Esophagus (tissue), 2 donors: ENCODE data around the gene ZNF398. TPM values are rescaled to one million over a fixed set of nuclear protein-coding genes. Genes with fewer than 3 reads are reported as not detected.

ENCODE experiments used
- H3K27ac ChIP-seq, 2 donors: one replicate each; pipeline ENCODE4 v1.5.1; 2013; ENCODE audit warnings: low read depth in 2 of 2, mild to moderate bottlenecking in 2 of 2, inconsistent platforms in 1 of 2, low read length in 1 of 2, moderate library complexity in 1 of 2
- H3K27me3 ChIP-seq, 2 donors: one replicate each; pipeline ENCODE4 v1.6.1; 2013; ENCODE audit warnings: low read length in 2 of 2, control low read depth in 1 of 2, mild to moderate bottlenecking in 1 of 2; ENCODE audit not compliant: insufficient read depth in 2 of 2, control insufficient read depth in 1 of 2
- H3K36me3 ChIP-seq, 2 donors: one replicate each; pipeline ENCODE4 v1.6.1; 2013; ENCODE audit warnings: low read length in 1 of 2; ENCODE audit not compliant: control insufficient read depth in 2 of 2, insufficient read depth in 2 of 2
- H3K4me1 ChIP-seq, 2 donors: one replicate each; pipeline ENCODE4 v1.6.1; 2013; ENCODE audit warnings: low read length in 1 of 2; ENCODE audit not compliant: control insufficient read depth in 2 of 2, insufficient read depth in 2 of 2
- H3K4me3 ChIP-seq, 2 donors: one replicate each; pipeline ENCODE4 v1.5.1; 2013; ENCODE audit warnings: low read length in 2 of 2, mild to moderate bottlenecking in 2 of 2, low read depth in 1 of 2, moderate library complexity in 1 of 2
- H3K9me3 ChIP-seq, 2 donors: one replicate each; pipeline ENCODE4 v1.6.1; 2013; ENCODE audit warnings: mild to moderate bottlenecking in 2 of 2, low read depth in 1 of 2, low read length in 1 of 2, moderate library complexity in 1 of 2; ENCODE audit not compliant: control insufficient read depth in 2 of 2, insufficient read depth in 1 of 2
- WGBS, 2 donors: extraction: QIAGEN DNeasy Blood & Tissue Kit; methylation state at CpG; one replicate each; pipeline ENCODE4 v1.1.7; 2013; 5-methylcytosine and 5-hydroxymethylcytosine counted together
- polyA plus RNA-seq, 2 donors: library from polyadenylated mRNA; stranded (reverse); fragments of 200-250 nt; gene quantifications; one replicate each; pipeline ENCODE4 v1.2.3, GENCODE V29; 2013
- donor health status: healthy with polysubstance abuse.
- donor health status: Bipolar disorder and iron deficiency.

The ZNF398 gene
- polyA plus RNA-seq, 2 donors = 3.7 to 4.5 TPM

- WGBS, 2 donors = 79 to 87% methylated on average over 9 of the region's 9 CpGs
- H3K4me3 ChIP-seq = no peak overlapping the region
- no peaks in the 10 kb centered on the region for H3K27me3 ChIP-seq
- H3K4me1 ChIP-seq = no peaks in the 10 kb centered on the region
- peak overlapping the region in 1 of 2 donors; percentile 21 for H3K27ac ChIP-seq
- H3K36me3 ChIP-seq = peaks cover 5 to 6% of the 10 kb centered on the region in 2 donors
- H3K9me3 ChIP-seq = no peaks in the 10 kb centered on the region
These were observed 24.8 kb downstream of the ZNF398 start for GRCh38 chr7:149171892-149172533.

- 90 to 95% methylated on average over 1 of the region's 1 CpG for WGBS, 2 donors
- no peaks in the 10 kb centered on the region for H3K27me3 ChIP-seq
- H3K4me1 ChIP-seq = no peaks in the 10 kb centered on the region
- H3K27ac ChIP-seq = no peak overlapping the region
- H3K36me3 ChIP-seq = peaks cover 2 to 5% of the 10 kb centered on the region in 2 donors
- no peak overlapping the region for H3K4me3 ChIP-seq
- H3K9me3 ChIP-seq = no peaks in the 10 kb centered on the region
These were observed 25.3 kb downstream of the ZNF398 start for GRCh38 chr7:149172534-149172920.

GRCh38 chr7:149175150-149175549 lies 27.9 kb downstream of the ZNF398 start:
- WGBS, 2 donors = 87 to 92% methylated on average over 2 of the region's 2 CpGs
- Histone ChIP-seq H3K4me3 (no peak overlapping the region), H3K27ac (no peak overlapping the region), H3K4me1 (no peaks in the 10 kb centered on the region), H3K9me3 (no peaks in the 10 kb centered on the region), H3K36me3 (peaks cover 10 to 14% of the 10 kb centered on the region in 2 donors), H3K27me3 (no peaks in the 10 kb centered on the region)

GRCh38 chr7:149179241-149179640 lies 32.0 kb downstream of the ZNF398 start:
- Histone ChIP-seq H3K4me3 (no peak overlapping the region), H3K9me3 (no peaks in the 10 kb centered on the region), H3K27ac (no peak overlapping the region), H3K27me3 (no peaks in the 10 kb centered on the region), H3K4me1 (no peaks in the 10 kb centered on the region), H3K36me3 (peaks cover 10 to 14% of the 10 kb centered on the region in 2 donors)
- WGBS, 2 donors = 97% methylated on average over 19 of the region's 19 CpGs

GRCh38 chr7:149180722-149181449 lies 33.6 kb downstream of the ZNF398 start:
- Histone ChIP-seq H3K9me3 (no peaks in the 10 kb centered on the region), H3K27me3 (no peaks in the 10 kb centered on the region), H3K4me3 (no peak overlapping the region), H3K4me1 (no peaks in the 10 kb centered on the region), H3K36me3 (peaks cover 10 to 14% of the 10 kb centered on the region in 2 donors), H3K27ac (no peak overlapping the region)

GRCh38 chr7:149181450-149181790 lies 34.2 kb downstream of the ZNF398 start:
- Histone ChIP-seq H3K27me3 (no peaks in the 10 kb centered on the region), H3K9me3 (no peaks in the 10 kb centered on the region), H3K27ac (no peak overlapping the region), H3K4me1 (no peaks in the 10 kb centered on the region), H3K36me3 (peaks cover 10 to 14% of the 10 kb centered on the region in 2 donors), H3K4me3 (no peak overlapping the region)

GRCh38 chr7:149184274-149184673 lies 37.0 kb downstream of the ZNF398 start:
- Histone ChIP-seq H3K36me3 (peaks cover under 1 to 3% of the 10 kb centered on the region in 2 donors), H3K27me3 (no peaks in the 10 kb centered on the region), H3K4me1 (no peaks in the 10 kb centered on the region), H3K9me3 (no peaks in the 10 kb centered on the region), H3K4me3 (no peak overlapping the region), H3K27ac (no peak overlapping the region)
- WGBS, 2 donors = 95 to 98% methylated on average over 6 of the region's 6 CpGs

- WGBS, 2 donors = 51 to 53% methylated on average over 2 of the region's 2 CpGs
- no peak overlapping the region for H3K4me3 ChIP-seq
- no peaks in the 10 kb centered on the region for H3K27me3 ChIP-seq
- H3K36me3 ChIP-seq = no peaks in the 10 kb centered on the region
- H3K27ac ChIP-seq = no peak overlapping the region
- no peaks in the 10 kb centered on the region for H3K9me3 ChIP-seq
- no peaks in the 10 kb centered on the region for H3K4me1 ChIP-seq
These were observed 41.0 kb downstream of the ZNF398 start for GRCh38 chr7:149188213-149188612.

- no peaks in the 10 kb centered on the region for H3K4me1 ChIP-seq
- WGBS, 2 donors = 58 to 65% methylated on average over 12 of the region's 12 CpGs
- no peak overlapping the region for H3K27ac ChIP-seq
- H3K36me3 ChIP-seq = no peaks in the 10 kb centered on the region
- H3K9me3 ChIP-seq = no peaks in the 10 kb centered on the region
- H3K4me3 ChIP-seq = no peak overlapping the region
- H3K27me3 ChIP-seq = no peaks in the 10 kb centered on the region
These were observed 41.5 kb downstream of the ZNF398 start for GRCh38 chr7:149188637-149189259.
